IMR-90 (cell line): ENCODE results near the gene HECW1. TPM values are rescaled to one million over a fixed set of nuclear protein-coding genes. Genes with fewer than 3 reads are reported as not detected.

Experiments used
- ATAC-seq: fragments of 200-7000 bp; cut with Tn5 transposase; 2 replicates; pipeline ENCODE4 v1.9.1; 2020; ENCODE audit warnings: low read depth, mild to moderate bottlenecking, moderate library complexity
- BruUV-seq: library from RNA; stranded (reverse); fragments of 400-500 nt; replicated peaks from 2 replicates; lab custom pipeline; 2021; lab: Mats Ljungman, UMichigan
- CTCF ChIA-PET: fragments of 300-600 bp; formaldehyde crosslinking; extraction: SDS; loops from one replicate; lab custom pipeline; 2021; ENCODE audit warnings: antibody characterized with exemption; lab: Yijun Ruan, JAX
- POLR2A ChIA-PET: fragments of 300-600 bp; sonication (Branson Sonifier 250); formaldehyde crosslinking; loops from one replicate; lab custom pipeline; 2022; ENCODE audit warnings: antibody characterized with exemption; ENCODE audit not compliant: unreplicated experiment; lab: Charles Lee
- DNase-seq: peaks from one replicate; pipeline ENCODE4 v3.0.0; 2013
- H2AFZ ChIP-seq: replicated peaks from 2 replicates; pipeline ENCODE3; 2013; ENCODE audit warnings: low read length, mild to moderate bottlenecking; ENCODE audit not compliant: poor library complexity
- H2AK5ac ChIP-seq: 2 replicates; pipeline ENCODE4 v1.6.1; 2013; ENCODE audit warnings: low read depth, low read length, inconsistent platforms
- H2AK9ac ChIP-seq: replicated peaks from 2 replicates; pipeline ENCODE3; 2013; ENCODE audit warnings: mild to moderate bottlenecking, low read depth, low read length, moderate library complexity; ENCODE audit not compliant: poor library complexity
- H2BK120ac ChIP-seq: 2 replicates; pipeline ENCODE4 v1.6.1; 2013; ENCODE audit warnings: low read depth, low read length, inconsistent platforms
- H2BK15ac ChIP-seq: 3 replicates; pipeline ENCODE4 v1.6.1; 2013; ENCODE audit warnings: low read depth, low read length, inconsistent platforms
- H2BK20ac ChIP-seq: 2 replicates; pipeline ENCODE4 v1.6.1; 2013; ENCODE audit warnings: low read depth, mild to moderate bottlenecking, inconsistent platforms, low read length, moderate library complexity
- H2BK5ac ChIP-seq: 2 replicates; pipeline ENCODE4 v1.6.1; 2013; ENCODE audit warnings: mild to moderate bottlenecking, low read depth, low read length, inconsistent platforms; ENCODE audit not compliant: poor library complexity, severe bottlenecking
- H3K14ac ChIP-seq: replicated peaks from 2 replicates; pipeline ENCODE4 v1.6.1; 2013; ENCODE audit warnings: low read depth, low read length, inconsistent platforms
- H3K18ac ChIP-seq: 2 replicates; pipeline ENCODE4 v1.6.1; 2013; ENCODE audit warnings: low read depth, low read length, control low read depth
- H3K23ac ChIP-seq: 2 replicates; pipeline ENCODE4 v1.6.1; 2013; ENCODE audit warnings: low read depth, low read length, inconsistent platforms
- H3K27ac ChIP-seq: 2 replicates; pipeline ENCODE4 v1.5.1; 2013; ENCODE audit warnings: mild to moderate bottlenecking, control low read depth, low read length; ENCODE audit not compliant: insufficient read depth
- H3K27me3 ChIP-seq: 2 replicates; pipeline ENCODE4 v1.6.1; 2013; ENCODE audit warnings: low read length; ENCODE audit not compliant: control insufficient read depth, insufficient read depth
- H3K36me3 ChIP-seq: 2 replicates; pipeline ENCODE4 v1.6.1; 2013; ENCODE audit warnings: low read length, mixed read lengths; ENCODE audit not compliant: control insufficient read depth, insufficient read depth
- H3K4ac ChIP-seq: 2 replicates; pipeline ENCODE4 v1.6.1; 2013; ENCODE audit warnings: low read depth, low read length, inconsistent platforms
- H3K4me1 ChIP-seq: 2 replicates; pipeline ENCODE4 v1.6.1; 2013; ENCODE audit warnings: low read length, mixed read lengths; ENCODE audit not compliant: control insufficient read depth, insufficient read depth
- H3K4me2 ChIP-seq: 2 replicates; pipeline ENCODE4 v1.6.1; 2013; ENCODE audit warnings: low read depth, mild to moderate bottlenecking, control low read depth, low read length, moderate library complexity
- H3K4me3 ChIP-seq: 2 replicates; pipeline ENCODE4 v1.5.1; 2013; ENCODE audit warnings: low read depth, mild to moderate bottlenecking, control low read depth, low read length, moderate library complexity; ENCODE audit not compliant: insufficient read depth
- H3K56ac ChIP-seq: 2 replicates; pipeline ENCODE4 v1.6.1; 2013; ENCODE audit warnings: low read length, inconsistent platforms; ENCODE audit not compliant: insufficient read depth; ENCODE audit errors: extremely low read depth
- H3K79me1 ChIP-seq, 2 experiments: 2 replicates each; pipeline ENCODE4 v1.6.1; 2013; ENCODE audit warnings: low read length in 2 of 2, inconsistent platforms in 1 of 2, low read depth in 1 of 2
- H3K9ac ChIP-seq: 2 replicates; pipeline ENCODE4 v1.6.1; 2013; ENCODE audit warnings: low read depth, low read length, control low read depth
- H3K9me1 ChIP-seq: 2 replicates; pipeline ENCODE4 v1.6.1; 2013; ENCODE audit warnings: low read length, inconsistent platforms; ENCODE audit not compliant: insufficient read depth
- H3K9me3 ChIP-seq: 2 replicates; pipeline ENCODE4 v1.6.1; 2013; ENCODE audit warnings: low read length; ENCODE audit not compliant: control insufficient read depth, insufficient read depth
- H4K20me1 ChIP-seq: 2 replicates; pipeline ENCODE4 v1.6.1; 2013; ENCODE audit warnings: low read length, inconsistent platforms; ENCODE audit not compliant: insufficient read depth
- H4K5ac ChIP-seq: 2 replicates; pipeline ENCODE4 v1.6.1; 2013; ENCODE audit warnings: mild to moderate bottlenecking, low read depth, low read length, control low read depth
- H4K8ac ChIP-seq, 2 experiments: 2 replicates each; pipeline ENCODE4 v1.6.1; 2013; ENCODE audit warnings: low read depth in 2 of 2, low read length in 2 of 2, control low read depth in 1 of 2, inconsistent platforms in 1 of 2
- H4K91ac ChIP-seq: 2 replicates; pipeline ENCODE4 v1.6.1; 2013; ENCODE audit warnings: low read depth, low read length, inconsistent platforms; ENCODE audit not compliant: insufficient read depth
- BHLHE40 ChIP-seq: fragments of 150-350 bp; IDR thresholded peaks from 2 replicates; pipeline ENCODE4 v1.6.1; 2016; ENCODE audit warnings: mild to moderate bottlenecking, low read depth, low read length
- NFE2L2 ChIP-seq: fragments of 150-350 bp; IDR thresholded peaks from 2 replicates; pipeline ENCODE4 v1.6.1; 2016; ENCODE audit warnings: low read depth, mild to moderate bottlenecking, low read length
- SMC3 ChIP-seq: fragments of 150-350 bp; IDR thresholded peaks from 2 replicates; pipeline ENCODE4 v1.6.1; 2016; ENCODE audit warnings: low read depth, mild to moderate bottlenecking, antibody characterized with exemption, low read length, moderate library complexity
- WGBS, 2 experiments: methylation state at CpG; one replicate each; pipeline versions ENCODE4 v1.1.5 to v1.1.7; 2013; ENCODE audit warnings: missing lambda C conversion rate in 2 of 2; ENCODE audit not compliant: insufficient read length in 1 of 2; ENCODE audit errors: extremely low coverage in 2 of 2; 5-methylcytosine and 5-hydroxymethylcytosine counted together
- dilution Hi-C: fragments of 300-500 bp; cut with HindIII; formaldehyde crosslinking; loops from one replicate; pipeline ENCODE4 v1.14.3; 2018; ENCODE audit warnings: low sequenced_read_pairs; ENCODE audit not compliant: unreplicated experiment
- in situ Hi-C: fragments of 300-500 bp; cut with MboI; formaldehyde crosslinking; loops from 3 replicates; pipeline ENCODE4 v1.14.3; 2019; ENCODE audit warnings: low sequenced_read_pairs, inconsistent platforms, mixed read lengths
- intact Hi-C: fragments of 100-400 bp; cut with micrococcal nuclease; formaldehyde crosslinking; loops from 2 replicates; pipeline ENCODE4 v1.10.0; 2022
- polyA plus RNA-seq, 3 experiments: library from polyadenylated mRNA; depleted of rRNA; stranded (reverse); fragments of >200 nt; gene quantifications; 2 replicates each; pipeline ENCODE4 v1.2.3, GENCODE V29; 2012; ENCODE audit warnings: low replicate concordance in 1 of 3
- total RNA-seq: library from RNA; depleted of rRNA; stranded (reverse); fragments of >200 nt; gene quantifications from 2 replicates; pipeline ENCODE4 v1.2.3, GENCODE V29; 2012

Gene HECW1
- total and polyA plus RNA-seq, 2 of the 4 experiments (the other 2 are of a cell fraction): 0.56 to 1.3 TPM

DNA sequence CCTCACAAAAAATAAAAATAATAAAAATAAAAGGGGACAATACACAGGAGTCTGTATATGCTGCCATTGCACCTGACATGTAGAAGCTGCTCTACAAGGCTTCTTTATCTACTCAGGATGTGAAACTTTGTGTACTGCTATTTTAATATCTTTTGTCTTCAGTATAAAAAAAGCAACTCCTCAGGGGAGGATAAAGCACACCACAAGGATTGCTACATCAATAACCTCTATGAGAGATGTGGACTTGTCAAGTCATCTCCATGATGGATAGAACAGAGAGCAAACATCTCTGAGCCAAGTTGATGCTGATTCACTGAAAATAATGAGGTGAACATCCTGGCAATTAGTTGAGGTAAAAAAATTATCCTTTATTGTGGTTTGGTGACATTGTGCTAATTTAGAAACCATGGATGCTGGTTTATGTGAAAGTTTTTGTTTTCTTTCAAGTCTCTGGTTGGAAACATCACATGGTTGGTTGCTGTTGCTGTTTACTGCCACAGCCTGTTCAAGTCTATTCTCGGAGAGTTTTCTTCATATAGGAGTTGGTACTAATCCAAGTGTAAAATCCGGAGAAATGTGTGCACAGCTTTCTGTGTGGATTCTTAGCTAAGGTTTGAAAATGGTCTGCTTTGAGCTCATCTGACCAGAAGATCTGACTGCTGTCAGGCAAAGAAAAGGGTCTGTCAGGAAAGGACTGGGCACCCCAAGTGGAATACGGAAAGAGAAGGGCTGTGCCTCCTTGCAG, 1.5 kb upstream of the HECW1 start:
- no peak overlapping the region for H4K8ac ChIP-seq
- H2AFZ ChIP-seq: no peak overlapping the region
- no peak overlapping the region for H3K4me2 ChIP-seq
- H3K4ac ChIP-seq: no peak overlapping the region
- no peak overlapping the region for H4K5ac ChIP-seq
- no peak overlapping the region for H2AK5ac ChIP-seq
- POLR2A ChIA-PET: no interaction called here
- no peak overlapping the region for H2BK15ac ChIP-seq
- H3K9me3 ChIP-seq: no peaks in the 10 kb centered on the region
- H3K18ac ChIP-seq: no peak overlapping the region
- H3K9me1 ChIP-seq: no peaks in the 10 kb centered on the region
- WGBS, 2 experiments: 14% methylated on average over 1 of the region's 3 CpGs; no CpG with 5 or more reads in 1 of the 2 experiments
- H3K14ac ChIP-seq: no peak overlapping the region
- no peak overlapping the region for H2AK9ac ChIP-seq
- H2BK120ac ChIP-seq: no peak overlapping the region
- intact Hi-C loops (no loop called here), in situ Hi-C loops (no loop called here), dilution Hi-C loops (no loop called here)
- no peak overlapping the region for H3K56ac ChIP-seq
- no peak overlapping the region for H2BK5ac ChIP-seq
- H3K9ac ChIP-seq: no peak overlapping the region
- H3K27me3 ChIP-seq: peaks cover 51% of the 10 kb centered on the region
- no peak overlapping the region; the same call in 1 of the 2 replicates for H3K23ac ChIP-seq
- CTCF ChIA-PET: no interaction called here
- no peaks in the 10 kb centered on the region for H3K36me3 ChIP-seq
- no TSS peak for BruUV-seq
- no peak overlapping the region for H3K27ac ChIP-seq
- DNase-seq (no peak), ATAC-seq (no peak)
- H4K20me1 ChIP-seq: no peaks in the 10 kb centered on the region
- no peak overlapping the region for H2BK20ac ChIP-seq
- no peak overlapping the region for H3K4me3 ChIP-seq
- no peak for TF ChIP-seq SMC3
- no peak for TF ChIP-seq BHLHE40
- no peak for TF ChIP-seq NFE2L2
- peaks cover 4% of the 10 kb centered on the region; the same call in 1 of the 2 replicates for H3K4me1 ChIP-seq
- H3K79me1 ChIP-seq: no peaks in the 10 kb centered on the region
- H4K91ac ChIP-seq: no peak overlapping the region
